Epithelial cell of proximal tubule (primary cell): Measurements from ENCODE around the gene TXNIP. TPM values are rescaled to one million over a fixed set of nuclear protein-coding genes. Genes with fewer than 3 reads are reported as not detected.
A peak's percentile ranks its signal among the peaks of the same experiment; 100 is the strongest.

Experiments used
- DNase-seq: peaks from one replicate; pipeline ENCODE4 v3.0.0-alpha.2; 2011; ENCODE audit warnings: low read depth
- H3K4me3 ChIP-seq: 2 replicates; pipeline ENCODE4 v1.5.1; 2011; ENCODE audit warnings: low read depth, mild to moderate bottlenecking, low read length
- total RNA-seq: library from RNA; depleted of rRNA; stranded (reverse); fragments of >200 nt; gene quantifications from 2 replicates; pipeline ENCODE4 v1.2.3, GENCODE V29; 2015
- TF ChIP-seq, protein P1 (sequence below): conservative IDR thresholded peaks from 2 replicates; pipeline ENCODE4 v1.5.1; 2012; ENCODE audit warnings: low read depth, mild to moderate bottlenecking, low read length

TXNIP gene
- total RNA-seq, 1 donor from 2014 or later = 198 TPM

DNA sequence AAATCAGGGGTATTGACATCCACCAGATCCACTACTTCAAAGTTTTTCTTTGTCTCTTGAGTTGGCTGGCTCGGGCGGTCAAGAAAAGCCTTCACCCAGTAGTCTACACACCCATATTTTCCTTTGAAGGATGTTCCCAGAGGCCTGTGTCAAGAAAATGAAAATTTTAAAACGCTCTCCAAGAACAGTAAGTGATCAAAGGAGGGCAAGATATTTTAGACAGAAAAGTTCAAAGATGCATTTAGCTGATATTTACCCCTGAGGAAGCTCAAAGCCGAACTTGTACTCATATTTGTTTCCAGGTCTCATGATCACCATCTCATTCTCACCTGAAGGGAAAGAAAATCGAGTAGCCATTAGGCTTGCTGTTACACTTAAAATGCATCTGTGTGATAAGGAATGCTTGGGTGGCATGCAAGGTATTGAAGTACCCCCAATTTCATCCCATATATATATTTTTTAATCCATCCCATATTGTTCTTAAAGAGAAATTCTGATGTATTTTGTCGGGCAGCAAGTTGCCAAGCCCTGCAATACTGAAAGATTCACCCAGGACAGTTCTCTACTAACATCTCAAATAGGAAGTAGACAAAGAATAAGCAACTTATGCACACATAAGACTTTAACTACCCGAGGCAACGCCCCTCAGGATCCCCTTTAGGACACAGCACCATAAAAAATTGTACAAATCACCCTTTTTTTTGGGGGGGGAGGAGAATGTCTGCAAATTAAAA, 1.1 kb downstream of the TXNIP start:
- DNase-seq = no peak
- TF ChIP-seq, protein P1, sequence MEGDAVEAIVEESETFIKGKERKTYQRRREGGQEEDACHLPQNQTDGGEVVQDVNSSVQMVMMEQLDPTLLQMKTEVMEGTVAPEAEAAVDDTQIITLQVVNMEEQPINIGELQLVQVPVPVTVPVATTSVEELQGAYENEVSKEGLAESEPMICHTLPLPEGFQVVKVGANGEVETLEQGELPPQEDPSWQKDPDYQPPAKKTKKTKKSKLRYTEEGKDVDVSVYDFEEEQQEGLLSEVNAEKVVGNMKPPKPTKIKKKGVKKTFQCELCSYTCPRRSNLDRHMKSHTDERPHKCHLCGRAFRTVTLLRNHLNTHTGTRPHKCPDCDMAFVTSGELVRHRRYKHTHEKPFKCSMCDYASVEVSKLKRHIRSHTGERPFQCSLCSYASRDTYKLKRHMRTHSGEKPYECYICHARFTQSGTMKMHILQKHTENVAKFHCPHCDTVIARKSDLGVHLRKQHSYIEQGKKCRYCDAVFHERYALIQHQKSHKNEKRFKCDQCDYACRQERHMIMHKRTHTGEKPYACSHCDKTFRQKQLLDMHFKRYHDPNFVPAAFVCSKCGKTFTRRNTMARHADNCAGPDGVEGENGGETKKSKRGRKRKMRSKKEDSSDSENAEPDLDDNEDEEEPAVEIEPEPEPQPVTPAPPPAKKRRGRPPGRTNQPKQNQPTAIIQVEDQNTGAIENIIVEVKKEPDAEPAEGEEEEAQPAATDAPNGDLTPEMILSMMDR = no peak
- H3K4me3 ChIP-seq = peak overlapping the region; percentile 81

DNA sequence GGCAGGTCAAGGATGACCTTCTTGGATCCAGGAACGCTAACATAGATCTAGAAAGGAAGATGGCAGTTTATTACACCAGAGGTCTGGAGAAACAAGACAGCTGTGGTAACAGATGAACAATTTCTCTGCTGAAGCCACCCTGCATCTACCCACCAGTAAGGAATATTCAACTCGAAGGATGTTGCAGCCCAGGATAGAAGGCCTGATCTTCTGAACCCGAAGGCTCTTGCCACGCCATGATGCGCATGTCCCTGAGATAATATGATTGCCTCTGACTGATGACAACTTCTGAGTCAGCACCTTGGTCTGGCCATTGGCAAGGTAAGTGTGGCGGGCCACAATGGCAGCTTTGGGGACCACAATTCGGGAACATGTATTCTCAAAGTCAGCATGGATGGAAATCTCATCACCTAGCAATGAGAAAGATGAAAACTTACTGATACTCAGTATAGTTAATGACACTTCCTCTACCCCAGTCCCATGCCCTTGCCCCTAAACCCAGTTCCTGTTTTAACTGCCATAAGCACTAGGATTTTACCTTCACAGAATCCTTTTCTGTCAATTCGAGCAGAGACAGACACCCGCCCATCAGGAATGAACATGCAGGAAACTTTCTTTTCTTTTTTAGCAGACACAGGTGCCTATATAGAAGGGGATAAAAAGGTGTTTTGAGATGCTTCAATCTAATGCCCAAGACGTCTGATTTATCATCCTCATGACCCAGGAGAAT, 1.8 kb downstream of the TXNIP start:
- no peak for DNase-seq
- peak overlapping the region; percentile 81 for H3K4me3 ChIP-seq
- TF ChIP-seq, protein P1 = no peak

DNA sequence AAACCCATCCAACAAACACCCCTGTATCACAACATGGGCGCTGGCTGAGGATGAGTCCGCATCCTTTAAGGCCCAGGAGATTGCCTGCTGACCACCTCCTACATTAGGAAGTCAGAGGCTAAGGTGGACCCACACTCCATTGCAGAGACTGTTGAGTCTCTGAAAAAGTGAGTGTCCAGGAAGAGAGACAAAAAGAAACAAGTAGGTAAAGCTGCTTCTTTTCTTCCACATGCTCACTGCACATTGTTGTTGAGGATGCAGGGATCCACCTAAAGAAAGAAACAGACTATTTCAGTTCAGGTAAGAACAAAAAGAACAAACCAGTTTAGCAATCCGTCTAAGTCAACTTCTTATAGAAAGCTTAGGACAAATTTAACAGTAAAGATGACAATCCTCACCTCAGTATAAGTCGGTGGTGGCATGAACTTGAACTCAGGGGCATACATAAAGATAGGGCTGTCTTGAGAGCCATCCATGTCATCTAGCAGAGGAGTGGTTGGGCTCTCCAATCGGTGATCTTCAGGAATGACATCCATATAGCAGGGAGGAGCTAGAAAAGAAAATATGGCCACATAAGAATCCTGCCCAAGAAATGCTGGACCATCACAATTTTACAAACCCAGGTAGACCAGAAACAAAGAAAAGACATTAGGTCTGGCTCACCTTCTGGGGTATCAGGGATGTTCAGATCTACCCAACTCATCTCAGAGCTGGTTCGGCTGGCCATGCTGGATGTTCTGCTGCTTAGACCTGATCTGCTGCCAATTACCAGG, 2.6 kb downstream of the TXNIP start:
- TF ChIP-seq, protein P1 = no peak
- DNase-seq = no peak
- peak overlapping the region; percentile 81 for H3K4me3 ChIP-seq

DNA sequence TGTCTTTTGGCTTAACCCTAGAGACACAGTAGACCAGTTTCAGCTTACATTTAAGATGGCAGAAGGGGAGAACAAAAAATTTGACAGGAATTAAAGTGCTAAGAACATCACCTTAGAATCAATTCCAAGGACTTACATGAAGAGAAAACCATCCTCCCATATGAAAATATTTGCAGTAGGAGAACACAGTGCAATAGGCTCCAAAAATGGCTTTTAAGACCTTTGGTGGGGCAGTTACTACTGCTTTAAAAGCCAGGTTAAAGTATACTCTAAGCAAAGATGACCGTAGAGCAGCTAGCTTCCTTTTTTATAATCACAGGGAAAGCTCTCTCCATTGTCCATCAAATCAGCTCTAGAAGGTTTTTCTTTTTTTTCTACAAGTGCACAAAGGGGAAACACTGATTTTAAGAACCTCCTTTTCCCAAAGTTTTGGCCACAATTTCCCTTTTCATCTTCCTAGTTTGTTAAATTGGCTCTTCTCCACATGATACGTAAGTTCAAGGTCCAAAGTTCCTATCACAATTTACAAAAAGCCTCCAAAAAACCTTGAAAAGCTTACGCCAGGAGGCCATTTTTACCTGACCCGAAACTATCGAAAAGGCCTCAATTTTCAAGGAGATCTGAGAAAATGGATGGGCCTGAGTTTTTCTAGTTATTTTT, 3.3 kb downstream of the TXNIP start:
- H3K4me3 ChIP-seq = peak overlapping the region; percentile 81
- DNase-seq = no peak
- TF ChIP-seq, protein P1 = no peak

DNA sequence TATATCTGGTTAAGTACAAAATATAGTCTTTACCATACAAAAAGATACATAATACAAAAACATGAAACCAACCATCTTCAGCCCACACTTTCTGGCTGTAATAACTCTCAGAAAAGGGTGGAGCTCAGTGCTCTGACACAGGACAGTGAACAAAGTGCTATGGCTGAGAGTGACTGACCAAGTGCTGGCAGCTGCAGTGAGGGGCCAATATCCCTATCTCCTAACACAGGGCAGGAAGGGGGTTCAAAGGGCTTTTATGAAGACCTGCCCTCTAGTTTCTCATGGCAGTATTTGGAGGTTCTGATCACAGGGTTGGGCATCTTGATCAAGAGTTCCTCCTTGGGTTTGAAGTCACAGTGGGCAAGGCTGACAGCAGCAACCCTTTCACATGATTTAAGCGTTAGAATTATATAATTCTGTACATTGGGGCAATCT, 3.9 kb downstream of the TXNIP start:
- no peak for DNase-seq
- H3K4me3 ChIP-seq = peak overlapping the region; percentile 81
- TF ChIP-seq, protein P1 = no peak

DNA sequence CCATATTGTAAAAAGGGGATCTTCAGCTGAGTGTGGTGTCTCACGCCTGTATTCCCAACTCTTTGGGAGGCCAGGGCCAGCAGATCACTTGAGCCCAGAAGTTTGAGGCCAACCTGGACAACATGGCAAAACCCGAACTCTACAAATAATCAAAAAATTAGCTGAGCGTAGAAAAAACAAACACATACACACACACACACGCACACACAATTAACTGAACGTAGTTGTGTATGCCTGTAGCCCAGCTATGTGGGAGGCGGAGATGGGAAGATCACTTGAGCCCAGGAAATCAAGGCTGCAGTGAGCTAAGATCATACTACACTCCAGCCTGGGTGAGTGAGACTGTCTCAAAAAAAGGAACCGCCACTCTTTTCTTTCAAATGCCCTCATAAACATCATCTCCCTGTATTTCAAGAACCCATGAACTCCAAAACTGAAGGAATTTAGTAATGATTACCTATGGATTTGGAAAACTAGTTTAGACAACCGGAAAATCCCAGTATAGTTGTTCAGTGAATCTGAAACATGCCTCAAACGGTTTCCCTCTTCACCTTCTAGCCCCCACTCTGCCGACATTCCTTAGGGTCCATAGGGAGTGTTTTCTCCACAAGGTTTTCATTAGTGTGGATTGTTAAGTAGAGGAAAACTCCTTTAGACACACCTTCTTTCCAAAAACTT, 4.5 kb downstream of the TXNIP start:
- TF ChIP-seq, protein P1 = no peak
- no peak for DNase-seq
- H3K4me3 ChIP-seq = peak overlapping the region; percentile 81
